ENCODE measurements around the gene ARF4.

- TF ChIP-seq CTCF (IDR thresholded peaks at IDR 0.05) (no peak), POLR2A (IDR thresholded peaks at IDR 0.05) (no peak), EP300 (IDR thresholded peaks at IDR 0.05) (no peak)
Measured at GRCh38 chr3:57557085-57557537, 40.0 kb downstream of the ARF4 start.
